Endothelial cell (in vitro differentiated cells): ENCODE measurements around the gene MMP26. TPM values are rescaled to one million over a fixed set of nuclear protein-coding genes. Genes with fewer than 3 reads are reported as not detected.

Experiments
- DNase-seq: peaks from one replicate; pipeline ENCODE4 v3.0.0; 2021; ENCODE audit warnings: low spot score
- H3K27ac Mint-ChIP-seq: one replicate; pipeline ENCODE4 v1.8.0; 2021; ENCODE audit warnings: mixed read lengths, inconsistent platforms; ENCODE audit not compliant: unreplicated experiment
- H3K27me3 Mint-ChIP-seq: one replicate; pipeline ENCODE4 v1.8.0; 2021; ENCODE audit warnings: mild to moderate bottlenecking, moderate library complexity, mixed read lengths, inconsistent platforms; ENCODE audit not compliant: unreplicated experiment
- H3K36me3 Mint-ChIP-seq: one replicate; pipeline ENCODE4 v1.8.0; 2021; ENCODE audit warnings: mild to moderate bottlenecking, low read depth, mixed read lengths, inconsistent platforms; ENCODE audit not compliant: unreplicated experiment
- H3K4me1 Mint-ChIP-seq: one replicate; pipeline ENCODE4 v1.8.0; 2021; ENCODE audit warnings: mild to moderate bottlenecking, mixed read lengths, inconsistent platforms; ENCODE audit not compliant: unreplicated experiment
- H3K4me3 Mint-ChIP-seq: one replicate; pipeline ENCODE4 v1.8.0; 2021; ENCODE audit warnings: mild to moderate bottlenecking, mixed read lengths, inconsistent platforms; ENCODE audit not compliant: unreplicated experiment
- H3K9me3 Mint-ChIP-seq: one replicate; pipeline ENCODE4 v1.8.0; 2021; ENCODE audit warnings: mixed read lengths, inconsistent platforms; ENCODE audit not compliant: unreplicated experiment
- CTCF ChIP-seq: fragments of 200-600 bp; sonication (generic); IDR thresholded peaks from one replicate; pipeline ENCODE4 v1.5.0; 2021; ENCODE audit warnings: antibody characterized with exemption; ENCODE audit not compliant: unreplicated experiment
- total RNA-seq: library from RNA; stranded (reverse); fragmentation: NEBNext Ultra II Directional; extraction: Animal tissue kit (Norgen Biotek cat#: 25700); gene quantifications from one replicate; pipeline ENCODE4 v1.2.1, GENCODE V29; 2021; ENCODE audit not compliant: unreplicated experiment

The MMP26 gene
- total RNA-seq, 1 donor from 2014 or later, result not detected

- no peaks in the 10 kb centered on the region for H3K27me3 Mint-ChIP-seq
- no peak overlapping the region for H3K4me3 Mint-ChIP-seq
- no peaks in the 10 kb centered on the region for H3K36me3 Mint-ChIP-seq
- TF ChIP-seq CTCF, result no peak
- H3K27ac Mint-ChIP-seq, result no peak overlapping the region
- no peak for DNase-seq
- H3K4me1 Mint-ChIP-seq, result no peaks in the 10 kb centered on the region
- H3K9me3 Mint-ChIP-seq, result no peaks in the 10 kb centered on the region
These were observed 22.6 kb downstream of the MMP26 start for GRCh38 chr11:4727171-4727570.

DNA sequence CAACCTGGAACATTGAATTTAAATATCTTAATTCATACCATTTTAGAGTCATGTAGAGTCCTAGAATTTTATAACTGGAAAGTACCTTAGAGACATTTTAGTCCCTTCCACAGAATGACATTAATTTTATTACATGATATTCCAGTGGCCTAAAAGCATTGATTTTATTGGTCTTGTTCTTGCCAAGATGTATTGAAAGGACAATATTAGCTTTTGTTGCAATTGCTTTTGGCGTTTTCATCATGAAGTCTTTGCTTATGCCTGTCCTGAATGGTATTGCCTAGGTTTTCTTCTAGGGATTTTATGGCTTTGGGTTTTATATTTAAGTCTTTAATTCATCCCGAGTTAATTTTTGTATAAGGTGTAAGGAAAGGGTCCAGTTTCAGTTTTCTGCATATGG lies 36.2 kb downstream of the MMP26 start:
- DNase-seq, result no peak
- Mint-ChIP-seq H3K36me3 (no peaks in the 10 kb centered on the region), H3K27ac (no peak overlapping the region), H3K4me1 (no peaks in the 10 kb centered on the region), H3K27me3 (no peaks in the 10 kb centered on the region), H3K4me3 (no peak overlapping the region), H3K9me3 (no peaks in the 10 kb centered on the region)
- no peak for TF ChIP-seq CTCF

DNA sequence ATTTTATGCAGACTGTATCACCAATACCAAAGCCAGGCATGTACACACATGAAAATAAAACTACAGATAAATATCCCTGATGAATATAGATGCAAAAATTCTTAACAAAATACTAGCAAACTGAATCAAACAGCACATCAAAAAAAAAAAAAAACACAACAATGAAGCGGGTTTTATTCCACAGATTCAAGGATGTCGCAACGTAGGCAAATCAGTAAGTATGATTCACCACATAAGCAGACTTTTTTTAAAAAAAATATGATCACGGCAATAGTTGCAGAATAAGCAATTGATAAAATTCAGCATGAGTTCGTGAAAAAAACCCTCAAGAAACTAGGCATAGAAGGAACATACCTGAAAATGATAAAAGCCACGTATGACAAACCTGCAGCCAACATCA lies 43.9 kb downstream of the MMP26 start:
- Mint-ChIP-seq H3K36me3 (no peaks in the 10 kb centered on the region), H3K4me1 (no peaks in the 10 kb centered on the region), H3K27me3 (no peaks in the 10 kb centered on the region), H3K9me3 (no peaks in the 10 kb centered on the region), H3K27ac (no peak overlapping the region), H3K4me3 (no peak overlapping the region)
- TF ChIP-seq CTCF, result no peak
- DNase-seq, result no peak

- DNase-seq, result no peak
These were observed 46.6 kb downstream of the MMP26 start for GRCh38 chr11:4751201-4751600.

More at GRCh38 chr11:4751201-4751600, 46.6 kb downstream of the MMP26 start:
- Mint-ChIP-seq H3K4me1 (no peaks in the 10 kb centered on the region), H3K36me3 (no peaks in the 10 kb centered on the region), H3K4me3 (no peak overlapping the region), H3K27me3 (no peaks in the 10 kb centered on the region), H3K9me3 (no peaks in the 10 kb centered on the region), H3K27ac (no peak overlapping the region)
- no peak for TF ChIP-seq CTCF

Other genes starting within 250 kb of the MMP26 start
- gene OR52K1, start 222.1 kb upstream of the MMP26 start, total RNA-seq, result not detected
- not detected for gene OR52M1, start 159.6 kb upstream of the MMP26 start, total RNA-seq
- not detected for gene OR52I2, start 123.0 kb upstream of the MMP26 start, total RNA-seq
- gene OR52I1, start 110.7 kb upstream of the MMP26 start, total RNA-seq, result not detected
- gene TRIM68, start 96.6 kb upstream of the MMP26 start, total RNA-seq, result 15.2 TPM
- gene OR51D1, start 67.3 kb upstream of the MMP26 start, total RNA-seq, result not detected
- not detected for gene OR51E1, start 60.8 kb upstream of the MMP26 start, total RNA-seq
- not detected for gene OR51E2, start 6.9 kb upstream of the MMP26 start, total RNA-seq
- not detected for gene OR51F1, start 65.2 kb downstream of the MMP26 start, total RNA-seq
- not detected for gene OR52R1, start 99.6 kb downstream of the MMP26 start, total RNA-seq
- gene OR51F2, start 116.5 kb downstream of the MMP26 start, total RNA-seq, result not detected
- not detected for gene OR51S1, start 144.4 kb downstream of the MMP26 start, total RNA-seq
- gene OR51T1, start 177.1 kb downstream of the MMP26 start, total RNA-seq, result not detected
- not detected for gene OR51A7, start 199.0 kb downstream of the MMP26 start, total RNA-seq
- not detected for gene OR51G2, start 214.6 kb downstream of the MMP26 start, total RNA-seq
- gene OR51G1, start 219.6 kb downstream of the MMP26 start, total RNA-seq, result not detected
- not detected for gene OR51A4, start 242.8 kb downstream of the MMP26 start, total RNA-seq